ENCODE measurements around the gene KSR1.
"Not testable (repeated sequence)": the region's sequence is repeated elsewhere in the genome, so short reads cannot be mapped to it uniquely, and the experiment has no call there.

DNA sequence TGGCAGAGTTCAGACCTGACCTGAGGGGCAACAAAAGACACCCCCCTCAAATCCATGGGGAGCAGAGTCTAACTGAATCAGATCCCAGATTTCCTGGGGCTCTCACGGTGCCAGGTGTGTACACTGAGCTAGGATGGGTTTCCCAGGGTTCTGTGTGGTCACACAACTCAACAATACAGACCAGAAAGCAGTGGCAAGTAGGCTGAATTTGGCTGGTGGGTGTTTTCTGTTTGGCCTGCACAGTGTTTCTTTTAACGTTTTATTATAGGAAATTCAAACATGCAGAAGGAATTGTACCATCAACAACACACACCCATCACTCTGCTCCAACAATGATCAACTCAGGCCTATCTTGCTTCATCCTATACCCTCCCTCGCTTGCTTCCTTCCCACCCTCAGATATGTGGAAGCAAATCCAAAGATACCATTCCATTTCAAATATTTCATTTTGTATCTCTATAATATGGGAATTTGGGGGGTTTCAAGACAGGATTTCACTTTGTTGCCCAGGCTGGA is 179.8 kb downstream of the KSR1 start:
- TF ChIP-seq, protein P1, sequence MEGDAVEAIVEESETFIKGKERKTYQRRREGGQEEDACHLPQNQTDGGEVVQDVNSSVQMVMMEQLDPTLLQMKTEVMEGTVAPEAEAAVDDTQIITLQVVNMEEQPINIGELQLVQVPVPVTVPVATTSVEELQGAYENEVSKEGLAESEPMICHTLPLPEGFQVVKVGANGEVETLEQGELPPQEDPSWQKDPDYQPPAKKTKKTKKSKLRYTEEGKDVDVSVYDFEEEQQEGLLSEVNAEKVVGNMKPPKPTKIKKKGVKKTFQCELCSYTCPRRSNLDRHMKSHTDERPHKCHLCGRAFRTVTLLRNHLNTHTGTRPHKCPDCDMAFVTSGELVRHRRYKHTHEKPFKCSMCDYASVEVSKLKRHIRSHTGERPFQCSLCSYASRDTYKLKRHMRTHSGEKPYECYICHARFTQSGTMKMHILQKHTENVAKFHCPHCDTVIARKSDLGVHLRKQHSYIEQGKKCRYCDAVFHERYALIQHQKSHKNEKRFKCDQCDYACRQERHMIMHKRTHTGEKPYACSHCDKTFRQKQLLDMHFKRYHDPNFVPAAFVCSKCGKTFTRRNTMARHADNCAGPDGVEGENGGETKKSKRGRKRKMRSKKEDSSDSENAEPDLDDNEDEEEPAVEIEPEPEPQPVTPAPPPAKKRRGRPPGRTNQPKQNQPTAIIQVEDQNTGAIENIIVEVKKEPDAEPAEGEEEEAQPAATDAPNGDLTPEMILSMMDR (IDR thresholded peaks at IDR 0.05) = not testable (repeated sequence)
- not testable (repeated sequence) for TF ChIP-seq POLR2A (IDR thresholded peaks at IDR 0.05)
